T-helper 1 cell treated with Interleukin-12 subunit alpha and Interleukin-12 subunit beta and Interleukin-4 antibody, amounts not matched to agents 30 μg/mL and 1 μg/mL, for 36 hours (primary cell): Measurements from ENCODE around the gene CCSAP.
"Not testable (repeated sequence)": the region's sequence is repeated elsewhere in the genome, so short reads cannot be mapped to it uniquely, and the experiment has no call there.

Source experiments
- H3K27ac Mint-ChIP-seq: one replicate; pipeline ENCODE4 v1.8.0; 2021; ENCODE audit warnings: mild to moderate bottlenecking, mixed read lengths
- H3K27me3 Mint-ChIP-seq: one replicate; pipeline ENCODE4 v1.8.0; 2021; ENCODE audit warnings: low read depth, mixed read lengths
- H3K36me3 Mint-ChIP-seq: one replicate; pipeline ENCODE4 v1.8.0; 2021; ENCODE audit warnings: low read depth, mixed read lengths
- H3K4me1 Mint-ChIP-seq: one replicate; pipeline ENCODE4 v1.8.0; 2021; ENCODE audit warnings: low read depth, mixed read lengths
- H3K4me3 Mint-ChIP-seq: one replicate; pipeline ENCODE4 v1.8.0; 2021; ENCODE audit warnings: mild to moderate bottlenecking, moderate library complexity, mixed read lengths
- H3K9me3 Mint-ChIP-seq: one replicate; pipeline ENCODE4 v1.8.0; 2021; ENCODE audit warnings: mixed read lengths

The CCSAP gene

DNA sequence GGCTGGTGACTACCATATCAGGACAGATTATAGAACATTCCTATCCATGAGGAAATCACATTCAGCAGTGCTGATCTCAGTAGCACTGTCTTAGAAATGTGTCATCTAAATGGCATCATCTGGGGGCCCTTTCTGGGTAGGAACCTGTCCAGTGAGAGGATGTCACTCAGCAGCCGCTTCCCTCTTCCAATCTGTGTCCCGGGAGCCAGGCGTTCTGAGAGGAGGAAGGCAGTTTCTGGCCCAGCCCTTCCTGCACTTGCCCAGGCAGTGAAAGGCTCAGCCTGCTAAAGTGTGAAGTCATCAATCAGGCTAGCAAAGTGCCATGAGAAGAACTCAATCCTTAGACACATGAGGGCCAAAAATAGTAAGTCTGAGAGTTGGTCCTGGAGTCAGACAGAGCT lies 46.3 kb downstream of the CCSAP start:
- Mint-ChIP-seq H3K27me3 (no peaks in the 10 kb centered on the region), H3K36me3 (peaks cover 22% of the 10 kb centered on the region), H3K9me3 (peaks cover 2% of the 10 kb centered on the region), H3K27ac (peak overlapping the region; percentile 27), H3K4me3 (no peak overlapping the region), H3K4me1 (no peaks in the 10 kb centered on the region)

DNA sequence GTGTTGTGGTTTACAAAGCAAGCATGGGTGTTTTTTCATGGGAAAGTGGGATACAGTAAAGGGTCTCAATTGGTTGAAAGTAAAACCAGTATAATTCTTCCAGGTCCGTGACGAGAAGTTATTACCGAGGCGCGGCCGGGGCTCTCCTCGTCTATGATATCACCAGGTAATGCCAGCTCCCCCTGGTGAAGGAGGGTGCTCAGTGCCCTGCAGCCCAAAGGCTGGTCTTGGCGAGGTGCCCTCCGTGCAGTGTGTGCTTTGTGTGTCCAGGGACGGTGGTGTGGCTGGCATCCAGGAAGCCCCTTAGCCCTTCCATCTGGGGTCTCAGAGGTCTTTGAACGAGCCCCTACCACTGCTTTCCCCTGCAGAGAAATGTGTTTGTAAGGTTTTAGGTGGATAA lies 47.1 kb downstream of the CCSAP start:
- Mint-ChIP-seq H3K9me3 (peaks cover 4% of the 10 kb centered on the region), H3K36me3 (peaks cover 25% of the 10 kb centered on the region), H3K27me3 (no peaks in the 10 kb centered on the region), H3K4me3 (no peak overlapping the region), H3K27ac (no peak overlapping the region), H3K4me1 (no peaks in the 10 kb centered on the region)

DNA sequence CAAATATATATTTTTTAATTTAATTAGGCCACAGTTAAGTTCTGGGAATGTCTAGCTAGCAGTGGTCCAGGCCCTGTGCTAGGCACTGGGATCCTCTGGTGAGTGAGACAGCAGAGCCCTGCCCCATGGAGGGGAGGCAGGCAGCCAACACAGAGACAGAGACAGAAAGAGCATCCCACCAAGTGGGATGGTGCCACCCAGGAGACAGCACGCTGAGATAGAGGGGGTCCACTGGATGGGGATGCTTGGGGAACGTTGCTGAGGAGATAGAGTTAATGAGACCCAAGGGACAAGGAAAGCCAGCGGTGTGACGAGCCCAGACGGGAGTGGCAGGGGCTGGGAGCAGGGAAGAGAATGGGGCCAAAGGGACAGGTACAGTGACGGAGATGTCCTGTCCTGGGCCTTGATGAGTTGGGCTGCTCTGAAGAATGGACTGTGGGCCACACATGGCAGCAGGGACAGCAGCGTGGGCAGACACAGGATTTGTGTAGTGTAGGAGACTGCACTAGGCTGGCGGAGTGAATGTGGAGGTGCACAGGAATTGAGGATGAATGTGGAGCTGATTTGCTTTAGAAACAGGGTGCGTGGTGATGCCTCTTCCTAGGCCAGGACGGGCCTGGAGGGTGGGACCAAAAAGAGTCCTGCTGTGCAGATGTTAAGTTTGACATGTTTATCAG lies 49.2 kb downstream of the CCSAP start:
- Mint-ChIP-seq H3K27ac (no peak overlapping the region), H3K4me1 (peaks cover 6% of the 10 kb centered on the region), H3K9me3 (peaks cover 4% of the 10 kb centered on the region), H3K4me3 (no peak overlapping the region), H3K27me3 (no peaks in the 10 kb centered on the region), H3K36me3 (peaks cover 32% of the 10 kb centered on the region)

- not testable (repeated sequence) for H3K27ac Mint-ChIP-seq, H3K9me3 Mint-ChIP-seq, H3K27me3 Mint-ChIP-seq, H3K4me3 Mint-ChIP-seq
- Mint-ChIP-seq H3K4me1 (peaks cover 16% of the 10 kb centered on the region), H3K36me3 (peaks cover 41% of the 10 kb centered on the region)
These were observed 51.2 kb downstream of the CCSAP start for GRCh38 chr1:229291686-229292085.

DNA sequence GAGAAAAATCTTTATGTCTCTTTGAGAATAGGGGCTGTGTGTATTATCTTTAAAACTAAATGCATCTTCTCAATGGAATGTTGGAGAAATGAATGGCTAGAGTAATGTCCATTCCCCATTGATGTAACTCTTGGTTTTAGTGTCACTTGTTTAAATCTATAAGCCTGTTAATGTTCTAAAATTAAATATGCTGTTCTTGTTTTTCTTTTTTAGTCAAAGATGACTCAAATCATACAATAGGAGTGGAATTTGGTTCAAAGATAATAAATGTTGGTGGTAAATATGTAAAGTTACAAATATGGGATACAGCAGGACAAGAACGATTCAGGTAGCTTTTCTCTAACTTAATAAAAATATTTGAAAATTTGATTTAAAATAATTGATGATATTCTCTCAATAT lies 54.3 kb downstream of the CCSAP start:
- Mint-ChIP-seq H3K4me1 (peaks cover 28% of the 10 kb centered on the region), H3K36me3 (peaks cover 38% of the 10 kb centered on the region)

DNA sequence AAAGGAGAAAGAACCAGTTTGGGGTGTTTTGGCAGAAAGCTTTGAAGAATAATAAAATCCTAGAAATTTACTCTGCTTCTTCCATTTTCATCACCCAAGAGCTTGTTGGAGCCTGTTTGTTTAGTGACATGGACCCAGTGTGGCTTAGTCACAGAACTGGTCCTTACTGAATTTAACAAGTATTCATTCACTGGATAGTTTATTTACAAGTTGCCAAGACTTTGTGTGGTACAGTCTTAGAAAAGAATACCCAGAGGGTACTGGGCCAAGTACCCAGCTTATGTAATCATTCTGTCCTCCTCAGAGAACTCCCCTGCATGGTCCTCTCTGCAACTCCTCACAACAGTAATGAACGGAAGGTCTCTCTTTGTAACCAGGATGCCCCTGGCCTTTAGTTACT lies 55.6 kb downstream of the CCSAP start:
- Mint-ChIP-seq H3K36me3 (peaks cover 45% of the 10 kb centered on the region), H3K4me1 (peaks cover 33% of the 10 kb centered on the region), H3K9me3 (peaks cover 13% of the 10 kb centered on the region), H3K27ac (no peak overlapping the region), H3K4me3 (no peak overlapping the region), H3K27me3 (no peaks in the 10 kb centered on the region)

More for the DNA sequence above, 54.3 kb downstream of the CCSAP start:
- Mint-ChIP-seq H3K27me3 (no peaks in the 10 kb centered on the region), H3K27ac (no peak overlapping the region), H3K9me3 (peaks cover 4% of the 10 kb centered on the region), H3K4me3 (no peak overlapping the region)

DNA sequence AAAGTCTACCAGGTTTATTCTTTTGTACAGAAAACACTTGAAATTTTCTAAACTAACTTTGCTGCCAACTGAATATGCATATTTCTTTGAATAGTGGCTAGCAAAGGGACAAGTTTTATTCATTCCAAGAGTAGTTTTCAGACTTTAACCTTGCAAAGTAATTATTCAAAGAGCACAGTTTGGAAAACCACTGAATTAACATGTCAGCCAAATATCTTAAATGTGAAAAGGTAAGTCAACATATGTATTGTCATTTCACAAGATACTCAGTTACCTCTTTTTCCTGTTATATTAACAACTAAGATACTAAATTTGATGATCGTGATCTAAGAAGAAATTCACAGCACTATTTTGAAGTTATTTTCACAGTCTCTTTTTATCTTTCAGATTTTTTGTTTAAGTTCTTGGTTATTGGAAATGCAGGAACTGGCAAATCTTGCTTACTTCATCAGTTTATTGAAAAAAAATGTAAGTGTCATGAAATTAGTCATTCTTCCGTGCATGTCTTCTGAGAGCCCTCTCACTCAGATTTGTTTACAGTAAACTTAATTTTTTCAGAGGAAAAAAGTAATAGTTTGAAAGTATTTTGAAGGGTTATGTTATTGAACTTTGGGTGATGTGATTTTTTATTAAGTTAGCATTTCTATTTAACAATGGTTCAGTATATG lies 56.6 kb downstream of the CCSAP start:
- Mint-ChIP-seq H3K27me3 (no peaks in the 10 kb centered on the region), H3K36me3 (peaks cover 44% of the 10 kb centered on the region), H3K4me3 (no peak overlapping the region), H3K27ac (peak overlapping the region; percentile 27), H3K4me1 (peaks cover 34% of the 10 kb centered on the region), H3K9me3 (peaks cover 9% of the 10 kb centered on the region)

- H3K27me3 Mint-ChIP-seq, result no peaks in the 10 kb centered on the region
- H3K9me3 Mint-ChIP-seq, result peaks cover 9% of the 10 kb centered on the region
- peak overlapping the region; percentile 22 for H3K4me3 Mint-ChIP-seq
- peaks cover 34% of the 10 kb centered on the region for H3K4me1 Mint-ChIP-seq
- H3K36me3 Mint-ChIP-seq, result peaks cover 36% of the 10 kb centered on the region
- no peak overlapping the region for H3K27ac Mint-ChIP-seq
These were observed 57.4 kb downstream of the CCSAP start for GRCh38 chr1:229285440-229285839.

GRCh38 chr1:229284887-229285286 lies 58.0 kb downstream of the CCSAP start:
- peaks cover 32% of the 10 kb centered on the region for H3K36me3 Mint-ChIP-seq
- H3K4me3 Mint-ChIP-seq, result no peak overlapping the region
- no peak overlapping the region for H3K27ac Mint-ChIP-seq
- H3K27me3 Mint-ChIP-seq, result no peaks in the 10 kb centered on the region
- peaks cover 9% of the 10 kb centered on the region for H3K9me3 Mint-ChIP-seq
- H3K4me1 Mint-ChIP-seq, result peaks cover 34% of the 10 kb centered on the region

DNA sequence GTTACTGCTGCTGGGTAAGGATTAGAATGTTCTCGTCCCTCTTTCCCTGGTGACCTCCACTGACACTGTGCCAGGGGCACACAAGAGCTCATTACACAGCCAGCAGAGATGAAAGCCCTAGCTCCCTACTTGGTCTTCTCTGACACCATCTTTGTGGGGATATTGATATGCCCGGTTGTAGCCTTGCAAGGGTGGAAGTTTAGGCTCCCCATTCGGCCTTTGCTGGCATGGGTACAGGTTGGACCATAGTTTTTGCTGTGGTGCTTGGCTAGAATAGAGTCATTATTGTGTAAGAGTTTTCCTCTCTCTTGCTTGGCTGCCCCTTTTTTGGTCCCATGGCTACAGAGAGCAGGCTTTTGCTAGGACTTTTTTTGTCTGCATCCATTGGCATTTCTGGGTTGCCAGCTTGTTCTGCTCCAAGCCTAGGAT lies 59.6 kb downstream of the CCSAP start:
- Mint-ChIP-seq H3K4me1 (peaks cover 32% of the 10 kb centered on the region), H3K36me3 (peaks cover 16% of the 10 kb centered on the region), H3K9me3 (peaks cover 9% of the 10 kb centered on the region), H3K27me3 (no peaks in the 10 kb centered on the region), H3K27ac (no peak overlapping the region), H3K4me3 (no peak overlapping the region)

DNA sequence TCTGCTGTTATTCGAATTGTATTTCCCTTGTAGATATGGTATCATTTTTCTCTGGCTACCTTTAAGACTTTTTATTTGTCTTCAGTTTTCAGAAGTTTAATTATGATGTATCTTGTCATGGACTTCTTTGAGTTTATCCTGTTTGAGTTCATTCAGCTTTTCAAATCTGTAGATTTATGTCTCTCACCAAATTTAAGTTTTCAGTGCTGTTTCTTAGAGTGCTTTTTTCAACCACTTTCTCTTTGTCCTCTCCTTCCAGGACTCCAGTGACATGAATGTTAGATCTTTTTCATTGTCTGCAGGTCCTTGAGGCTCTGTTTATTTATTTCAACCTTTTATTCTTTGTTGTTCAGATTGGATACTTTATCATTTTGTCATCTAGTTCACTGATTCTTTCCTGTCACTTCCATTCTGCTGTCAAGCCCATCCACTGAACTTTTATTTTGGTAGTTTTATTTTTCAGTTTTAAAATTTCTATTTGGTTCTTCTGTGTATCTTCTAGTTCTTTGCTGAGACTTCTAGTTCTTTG lies 60.5 kb downstream of the CCSAP start:
- Mint-ChIP-seq H3K4me3 (no peak overlapping the region), H3K36me3 (peaks cover 13% of the 10 kb centered on the region), H3K27ac (no peak overlapping the region), H3K4me1 (peaks cover 30% of the 10 kb centered on the region), H3K27me3 (no peaks in the 10 kb centered on the region), H3K9me3 (peaks cover 9% of the 10 kb centered on the region)

- peaks cover 11% of the 10 kb centered on the region for H3K36me3 Mint-ChIP-seq
- H3K4me1 Mint-ChIP-seq, result peaks cover 20% of the 10 kb centered on the region
- no peak overlapping the region for H3K27ac Mint-ChIP-seq
These were observed 61.4 kb downstream of the CCSAP start for GRCh38 chr1:229281339-229281926.

DNA sequence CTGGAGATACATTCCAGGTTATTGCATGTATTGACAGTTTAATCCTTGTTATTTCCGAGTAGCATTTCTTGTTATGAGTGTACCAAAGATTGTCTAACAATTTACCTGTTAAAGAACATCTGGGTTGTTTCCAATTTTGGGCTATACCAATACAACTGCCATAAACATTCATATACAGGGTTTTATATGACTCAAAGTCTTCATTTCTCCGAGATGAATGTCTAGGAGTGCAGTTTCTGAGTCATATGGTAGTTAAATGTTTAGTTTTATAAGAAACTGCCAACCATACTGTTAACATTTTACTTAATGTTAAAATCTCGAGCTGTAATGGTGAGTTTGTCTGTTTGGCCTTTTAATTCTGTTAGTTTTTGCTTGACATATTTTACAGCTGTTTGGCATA lies 61.9 kb downstream of the CCSAP start:
- H3K27ac Mint-ChIP-seq, result no peak overlapping the region
- H3K4me1 Mint-ChIP-seq, result peaks cover 17% of the 10 kb centered on the region
- H3K9me3 Mint-ChIP-seq, result peaks cover 9% of the 10 kb centered on the region
- H3K4me3 Mint-ChIP-seq, result no peak overlapping the region
- H3K36me3 Mint-ChIP-seq, result peaks cover 12% of the 10 kb centered on the region
- H3K27me3 Mint-ChIP-seq, result no peaks in the 10 kb centered on the region

More at GRCh38 chr1:229281339-229281926, 61.4 kb downstream of the CCSAP start:
- Mint-ChIP-seq H3K27me3 (no peaks in the 10 kb centered on the region), H3K4me3 (no peak overlapping the region), H3K9me3 (peaks cover 9% of the 10 kb centered on the region)

DNA sequence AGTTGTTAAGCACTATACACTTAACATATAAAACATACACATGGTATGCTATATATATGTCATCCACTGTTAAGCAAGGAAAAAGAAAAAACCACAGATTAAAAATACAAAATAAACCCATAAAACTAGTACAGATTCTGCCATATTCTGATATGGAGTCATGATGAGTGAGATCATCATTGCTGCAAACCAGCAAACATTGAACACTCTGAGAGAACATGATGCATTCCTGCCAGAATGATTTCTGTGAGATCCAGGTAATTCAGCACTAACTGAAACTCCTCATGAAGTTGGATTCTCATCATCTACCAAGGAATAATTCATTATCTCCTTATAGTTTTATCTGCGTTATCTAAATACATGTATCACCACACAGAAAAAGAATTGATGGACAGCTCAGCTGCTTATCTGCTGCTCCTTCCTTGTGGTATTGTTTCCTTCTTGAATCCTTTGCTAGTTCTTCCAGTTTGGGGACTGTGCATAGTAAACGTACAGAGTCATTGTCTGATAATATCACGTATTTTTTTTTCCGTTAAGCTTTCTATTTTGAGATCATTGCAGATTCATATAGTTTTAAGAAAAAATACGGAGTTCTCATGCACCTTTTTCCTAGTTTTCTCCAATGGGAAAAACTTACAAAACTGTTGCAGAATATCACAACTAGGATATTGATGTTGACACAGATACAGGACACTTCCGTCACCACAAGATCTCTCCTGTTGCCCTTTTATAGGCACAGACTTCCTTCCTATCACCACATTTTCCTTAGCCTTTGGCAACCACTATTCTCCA lies 62.6 kb downstream of the CCSAP start:
- H3K4me3 Mint-ChIP-seq, result no peak overlapping the region
- H3K27me3 Mint-ChIP-seq, result no peaks in the 10 kb centered on the region
- H3K27ac Mint-ChIP-seq, result no peak overlapping the region
- peaks cover 9% of the 10 kb centered on the region for H3K9me3 Mint-ChIP-seq
- H3K4me1 Mint-ChIP-seq, result peaks cover 12% of the 10 kb centered on the region
- peaks cover 15% of the 10 kb centered on the region for H3K36me3 Mint-ChIP-seq
